PC-3 (cell line): ENCODE results near the gene HEPN1.
"Not testable (repeated sequence)": the region's sequence is repeated elsewhere in the genome, so short reads cannot be mapped to it uniquely, and the experiment has no call there.

ENCODE experiments used
- EZH2 ChIP-seq: fragments of 300-600 bp; sonication (generic); IDR thresholded peaks from one replicate; pipeline ENCODE4 v1.6.1; 2017; ENCODE audit warnings: antibody characterized with exemption, mild to moderate bottlenecking, low read length; ENCODE audit not compliant: unreplicated experiment
- EZH2phosphoT487 ChIP-seq: fragments of 300-600 bp; sonication (generic); IDR thresholded peaks from 2 replicates; pipeline ENCODE4 v1.6.1; 2018; ENCODE audit warnings: mild to moderate bottlenecking, antibody characterized with exemption, low read length, borderline replicate concordance
- TF ChIP-seq, protein P1 (sequence below): fragments of 300-600 bp; sonication (generic); conservative IDR thresholded peaks from 2 replicates; pipeline ENCODE4 v1.5.1; 2017; ENCODE audit warnings: antibody characterized with exemption, low read depth, mild to moderate bottlenecking, low read length

DNA sequence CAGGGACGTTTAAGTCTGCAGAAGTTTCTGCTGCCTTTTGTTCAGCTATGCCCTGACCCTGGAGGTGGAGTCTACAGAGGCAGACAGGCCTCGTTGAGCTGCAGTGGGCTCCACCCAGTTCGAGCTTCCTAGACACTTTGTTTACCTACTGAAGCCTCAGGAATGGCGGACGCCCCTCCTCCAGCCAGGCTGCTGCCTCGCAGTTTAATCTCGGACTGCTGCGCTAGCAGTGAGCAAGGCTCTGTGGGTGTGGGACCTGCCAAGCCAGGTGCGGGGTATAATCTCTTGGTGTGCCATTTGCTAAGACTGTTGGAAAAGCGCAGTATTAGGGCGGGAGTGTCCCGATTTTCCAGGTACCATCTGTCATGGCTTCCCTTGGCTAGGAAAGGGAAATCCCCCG lies 49.1 kb downstream of the HEPN1 start:
- not testable (repeated sequence) for TF ChIP-seq EZH2, EZH2phosphoT487
- TF ChIP-seq, protein P1, sequence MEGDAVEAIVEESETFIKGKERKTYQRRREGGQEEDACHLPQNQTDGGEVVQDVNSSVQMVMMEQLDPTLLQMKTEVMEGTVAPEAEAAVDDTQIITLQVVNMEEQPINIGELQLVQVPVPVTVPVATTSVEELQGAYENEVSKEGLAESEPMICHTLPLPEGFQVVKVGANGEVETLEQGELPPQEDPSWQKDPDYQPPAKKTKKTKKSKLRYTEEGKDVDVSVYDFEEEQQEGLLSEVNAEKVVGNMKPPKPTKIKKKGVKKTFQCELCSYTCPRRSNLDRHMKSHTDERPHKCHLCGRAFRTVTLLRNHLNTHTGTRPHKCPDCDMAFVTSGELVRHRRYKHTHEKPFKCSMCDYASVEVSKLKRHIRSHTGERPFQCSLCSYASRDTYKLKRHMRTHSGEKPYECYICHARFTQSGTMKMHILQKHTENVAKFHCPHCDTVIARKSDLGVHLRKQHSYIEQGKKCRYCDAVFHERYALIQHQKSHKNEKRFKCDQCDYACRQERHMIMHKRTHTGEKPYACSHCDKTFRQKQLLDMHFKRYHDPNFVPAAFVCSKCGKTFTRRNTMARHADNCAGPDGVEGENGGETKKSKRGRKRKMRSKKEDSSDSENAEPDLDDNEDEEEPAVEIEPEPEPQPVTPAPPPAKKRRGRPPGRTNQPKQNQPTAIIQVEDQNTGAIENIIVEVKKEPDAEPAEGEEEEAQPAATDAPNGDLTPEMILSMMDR: not testable (repeated sequence)
